ENCODE results near the gene PPFIBP1.

- TF ChIP-seq CTCF (IDR thresholded peaks at IDR 0.05) (no peak), POLR2A (IDR thresholded peaks at IDR 0.05) (no peak)
These were observed 6.3 kb downstream of the PPFIBP1 start for GRCh38 chr12:27530157-27530922.
